GM18519 (cell line): ENCODE results near the gene SCAMP4.
"Not testable (repeated sequence)": the region's sequence is repeated elsewhere in the genome, so short reads cannot be mapped to it uniquely, and the experiment has no call there.

ENCODE experiments used
- ATAC-seq: cut with Tn5 transposase; IDR thresholded peaks from one replicate; pipeline ENCODE4 v1.9.1; 2021; ENCODE audit warnings: mild to moderate bottlenecking, moderate library complexity; ENCODE audit not compliant: unreplicated experiment, low FRiP score

The SCAMP4 gene

GRCh38 chr19:1882089-1882785, 23.0 kb upstream of the SCAMP4 start:
- ATAC-seq: no peak

GRCh38 chr19:1882786-1883692, 22.2 kb upstream of the SCAMP4 start:
- no peak for ATAC-seq

GRCh38 chr19:1883784-1884183, 21.4 kb upstream of the SCAMP4 start:
- no peak for ATAC-seq

- ATAC-seq: no peak
Measured at GRCh38 chr19:1884291-1884718, 20.9 kb upstream of the SCAMP4 start.

GRCh38 chr19:1884719-1885334, 20.4 kb upstream of the SCAMP4 start:
- ATAC-seq: no peak

GRCh38 chr19:1885398-1886119, 19.6 kb upstream of the SCAMP4 start, which contains the start of gene ABHD17A:
TSS of gene ABHD17A (minus strand) at chr19:1885496. CDS start at chr19:1881566, 3,930 bp downstream.
- ATAC-seq: peak; percentile 42

- ATAC-seq: not testable (repeated sequence)
Measured at GRCh38 chr19:1886360-1886759, 18.8 kb upstream of the SCAMP4 start.

GRCh38 chr19:1888385-1888784, 16.8 kb upstream of the SCAMP4 start:
- ATAC-seq: no peak

- no peak for ATAC-seq
Measured at GRCh38 chr19:1889907-1890306, 15.3 kb upstream of the SCAMP4 start.

GRCh38 chr19:1893791-1894190, 11.4 kb upstream of the SCAMP4 start:
- no peak for ATAC-seq

- no peak for ATAC-seq
Measured at GRCh38 chr19:1896508-1896907, 8.7 kb upstream of the SCAMP4 start.

- no peak for ATAC-seq
Measured at GRCh38 chr19:1901940-1902404, 3.2 kb upstream of the SCAMP4 start.

GRCh38 chr19:1902923-1903322, 2.3 kb upstream of the SCAMP4 start:
- no peak for ATAC-seq

- ATAC-seq: no peak
Measured at GRCh38 chr19:1904860-1905109, 414 bp upstream of the SCAMP4 start.

GRCh38 chr19:1905863-1906375, 720 bp downstream of the SCAMP4 start:
- ATAC-seq: no peak

GRCh38 chr19:1906985-1907562, 1.9 kb downstream of the SCAMP4 start:
- ATAC-seq: no peak

- ATAC-seq: no peak
Measured at GRCh38 chr19:1907563-1908363, 2.6 kb downstream of the SCAMP4 start.

GRCh38 chr19:1908364-1908678, 3.1 kb downstream of the SCAMP4 start:
- ATAC-seq: no peak

GRCh38 chr19:1909761-1910080, 4.5 kb downstream of the SCAMP4 start:
- no peak for ATAC-seq

GRCh38 chr19:1910177-1910576, 5.0 kb downstream of the SCAMP4 start:
- ATAC-seq: no peak
